ENCODE measurements around the gene TRERF1.
A peak's percentile ranks its signal among the peaks of the same experiment; 100 is the strongest.

The TRERF1 gene

GRCh38 chr6:42279144-42279781 lies 172.5 kb downstream of the TRERF1 start:
- no peaks in the 10 kb centered on the region for H3K9me3 Mint-ChIP-seq
- no peaks in the 10 kb centered on the region for H3K36me3 Mint-ChIP-seq (ENCODE audit: low read depth)
- peaks cover 46% of the 10 kb centered on the region for H3K4me1 Mint-ChIP-seq
- H3K27ac Mint-ChIP-seq: no peak overlapping the region
- DNase-seq: peak; percentile 42
- peak; percentile 27 for ATAC-seq
- H3K4me3 Mint-ChIP-seq: no peak overlapping the region
- no peaks in the 10 kb centered on the region for H3K27me3 Mint-ChIP-seq

DNA sequence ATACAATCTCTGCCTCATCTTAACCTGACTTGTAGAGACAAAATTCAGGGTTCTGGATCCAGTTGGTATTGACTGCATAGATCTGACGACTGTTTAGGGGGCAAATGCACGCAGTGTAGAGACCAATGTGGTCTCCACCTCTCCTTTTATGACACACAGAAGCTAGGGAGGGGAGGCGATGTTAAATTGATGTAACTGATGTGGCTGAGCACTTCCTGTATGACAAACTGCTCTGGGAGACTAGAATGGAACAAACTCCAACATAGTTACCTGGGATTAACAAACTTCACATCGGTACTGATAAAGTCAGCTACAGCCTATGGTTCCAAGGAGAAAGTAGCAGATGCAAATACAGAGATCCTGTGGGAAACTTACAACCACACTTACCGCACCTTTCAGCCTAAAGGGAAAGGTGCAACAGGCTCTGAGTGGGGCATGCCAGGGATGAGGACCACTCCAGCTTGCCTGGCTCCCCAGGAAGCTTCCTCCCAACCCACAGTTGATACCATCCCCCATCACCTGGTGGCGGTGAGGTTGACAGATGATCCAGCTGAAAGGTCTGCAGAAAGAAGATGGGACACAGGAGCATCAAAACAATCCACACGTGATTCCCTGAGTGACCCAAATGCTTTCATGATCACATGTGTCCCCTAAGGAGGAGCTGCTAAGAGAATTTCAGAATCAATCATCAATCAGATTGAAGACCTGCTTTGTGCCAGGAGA lies 173.4 kb downstream of the TRERF1 start:
- H3K27me3 Mint-ChIP-seq: no peaks in the 10 kb centered on the region
- H3K9me3 Mint-ChIP-seq: no peaks in the 10 kb centered on the region
- no peaks in the 10 kb centered on the region for H3K36me3 Mint-ChIP-seq (ENCODE audit: low read depth)
- H3K27ac Mint-ChIP-seq: peak overlapping the region; percentile 57
- peak overlapping the region; percentile 16 for H3K4me3 Mint-ChIP-seq
- ATAC-seq (peak; percentile 94), DNase-seq (no peak)
- H3K4me1 Mint-ChIP-seq: peaks cover 46% of the 10 kb centered on the region

- Mint-ChIP-seq H3K9me3 (no peaks in the 10 kb centered on the region), H3K4me3 (no peak overlapping the region), H3K27ac (no peak overlapping the region), H3K36me3 (ENCODE audit: low read depth) (no peaks in the 10 kb centered on the region), H3K4me1 (peaks cover 36% of the 10 kb centered on the region), H3K27me3 (no peaks in the 10 kb centered on the region)
- ATAC-seq: no peak
- DNase-seq: no peak
Observed at GRCh38 chr6:42276034-42276890, 175.5 kb downstream of the TRERF1 start.

GRCh38 chr6:42275376-42276033 lies 176.2 kb downstream of the TRERF1 start:
- H3K4me1 Mint-ChIP-seq: peaks cover 30% of the 10 kb centered on the region
- no peaks in the 10 kb centered on the region for H3K36me3 Mint-ChIP-seq (ENCODE audit: low read depth)
- no peak for ATAC-seq
- H3K27me3 Mint-ChIP-seq: no peaks in the 10 kb centered on the region
- H3K27ac Mint-ChIP-seq: no peak overlapping the region
- H3K9me3 Mint-ChIP-seq: no peaks in the 10 kb centered on the region
- no peak overlapping the region for H3K4me3 Mint-ChIP-seq
- no peak for DNase-seq

GRCh38 chr6:42274898-42275297 lies 176.8 kb downstream of the TRERF1 start:
- Mint-ChIP-seq H3K27me3 (no peaks in the 10 kb centered on the region), H3K4me1 (peaks cover 26% of the 10 kb centered on the region), H3K36me3 (ENCODE audit: low read depth) (no peaks in the 10 kb centered on the region), H3K9me3 (no peaks in the 10 kb centered on the region), H3K27ac (no peak overlapping the region), H3K4me3 (no peak overlapping the region)
- ATAC-seq (no peak), DNase-seq (no peak)

- ATAC-seq (no peak), DNase-seq (no peak)
- Mint-ChIP-seq H3K27ac (no peak overlapping the region), H3K4me3 (no peak overlapping the region), H3K27me3 (no peaks in the 10 kb centered on the region), H3K9me3 (no peaks in the 10 kb centered on the region), H3K36me3 (ENCODE audit: low read depth) (peaks cover 8% of the 10 kb centered on the region), H3K4me1 (peaks cover 7% of the 10 kb centered on the region)
Observed at GRCh38 chr6:42271834-42272805, 179.6 kb downstream of the TRERF1 start.

- Mint-ChIP-seq H3K4me3 (no peak overlapping the region), H3K27me3 (no peaks in the 10 kb centered on the region), H3K36me3 (ENCODE audit: low read depth) (peaks cover 8% of the 10 kb centered on the region), H3K4me1 (peaks cover 8% of the 10 kb centered on the region), H3K27ac (no peak overlapping the region), H3K9me3 (no peaks in the 10 kb centered on the region)
- no peak for ATAC-seq
- no peak for DNase-seq
Observed at GRCh38 chr6:42269974-42270510, 181.7 kb downstream of the TRERF1 start.

GRCh38 chr6:42269553-42269952 lies 182.2 kb downstream of the TRERF1 start:
- no peaks in the 10 kb centered on the region for H3K9me3 Mint-ChIP-seq
- H3K36me3 Mint-ChIP-seq (ENCODE audit: low read depth): peaks cover 8% of the 10 kb centered on the region
- peak; percentile 27 for DNase-seq
- ATAC-seq: no peak
- H3K4me3 Mint-ChIP-seq: no peak overlapping the region
- peak overlapping the region; percentile 23 for H3K27ac Mint-ChIP-seq
- no peaks in the 10 kb centered on the region for H3K27me3 Mint-ChIP-seq
- H3K4me1 Mint-ChIP-seq: peaks cover 8% of the 10 kb centered on the region

GRCh38 chr6:42268835-42269204 lies 182.9 kb downstream of the TRERF1 start:
- ATAC-seq (no peak), DNase-seq (no peak)
- H3K27me3 Mint-ChIP-seq: no peaks in the 10 kb centered on the region
- H3K4me1 Mint-ChIP-seq: peaks cover 8% of the 10 kb centered on the region
- no peaks in the 10 kb centered on the region for H3K9me3 Mint-ChIP-seq
- H3K4me3 Mint-ChIP-seq: no peak overlapping the region
- peaks cover 8% of the 10 kb centered on the region for H3K36me3 Mint-ChIP-seq (ENCODE audit: low read depth)
- H3K27ac Mint-ChIP-seq: no peak overlapping the region

DNA sequence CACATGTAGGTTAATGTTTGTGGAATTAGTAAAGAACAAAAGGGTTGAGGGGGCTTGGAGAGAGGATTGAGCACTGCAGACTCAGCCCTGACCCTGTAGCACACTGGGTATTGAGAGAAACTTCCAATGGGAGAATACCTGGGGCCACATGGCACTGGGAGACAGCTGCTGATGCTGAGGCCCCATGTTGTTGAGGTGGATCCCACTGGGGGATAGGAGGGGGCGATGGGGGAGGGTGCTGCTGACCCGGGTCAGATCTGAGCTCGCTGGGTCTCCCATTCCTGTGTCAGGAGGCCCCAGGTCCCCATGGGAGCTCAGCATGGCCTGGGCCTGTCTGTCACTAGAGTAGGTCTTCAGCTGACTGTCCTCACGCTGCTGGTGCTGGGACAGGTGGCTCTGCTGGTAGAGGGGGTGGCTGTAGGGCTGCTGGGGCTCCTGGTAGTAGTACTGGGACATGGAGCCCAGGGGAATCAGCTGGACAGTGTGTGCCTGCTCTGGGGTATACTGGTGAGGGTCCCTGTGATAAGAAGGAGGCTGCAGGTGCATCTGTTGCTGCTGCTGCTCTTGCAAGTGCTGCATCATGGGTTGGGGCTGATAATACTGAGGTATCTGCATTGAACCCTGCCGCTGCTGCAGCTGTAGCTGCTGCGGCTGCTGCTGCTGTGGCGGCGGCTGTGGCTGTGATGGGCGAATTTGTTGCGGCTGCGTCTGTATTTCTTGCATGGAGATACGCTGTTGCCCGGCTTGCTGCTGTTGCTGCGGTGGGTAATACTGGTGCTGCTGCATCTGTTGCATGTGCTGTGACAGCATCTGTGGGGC lies 183.5 kb downstream of the TRERF1 start:
- Mint-ChIP-seq H3K4me3 (no peak overlapping the region), H3K27me3 (no peaks in the 10 kb centered on the region), H3K4me1 (peaks cover 8% of the 10 kb centered on the region), H3K9me3 (no peaks in the 10 kb centered on the region), H3K27ac (no peak overlapping the region), H3K36me3 (ENCODE audit: low read depth) (peaks cover 8% of the 10 kb centered on the region)
- ATAC-seq: no peak
- no peak for DNase-seq

DNA sequence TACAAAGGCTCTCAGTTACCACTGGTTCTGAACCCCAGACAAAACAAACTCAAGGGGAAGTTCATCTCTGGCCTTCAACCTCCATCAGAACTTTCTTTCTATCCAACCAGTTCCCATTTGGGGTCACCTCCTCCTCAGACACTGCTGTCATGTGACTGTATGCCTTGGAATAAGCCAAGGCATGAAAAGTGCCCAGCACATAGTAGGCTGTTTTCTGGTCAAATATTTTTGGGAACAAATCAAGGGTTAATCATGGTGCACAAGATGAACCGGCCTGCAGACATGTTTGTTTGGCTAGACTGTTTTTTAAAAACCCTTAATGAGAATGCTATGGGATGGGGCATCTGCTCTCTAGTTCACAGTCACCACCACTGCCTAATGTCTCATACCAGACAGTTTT lies 185.2 kb downstream of the TRERF1 start:
- Mint-ChIP-seq H3K36me3 (ENCODE audit: low read depth) (peaks cover 8% of the 10 kb centered on the region), H3K27me3 (no peaks in the 10 kb centered on the region), H3K4me3 (no peak overlapping the region), H3K9me3 (no peaks in the 10 kb centered on the region), H3K4me1 (peaks cover 11% of the 10 kb centered on the region), H3K27ac (no peak overlapping the region)
- DNase-seq: no peak
- no peak for ATAC-seq

DNA sequence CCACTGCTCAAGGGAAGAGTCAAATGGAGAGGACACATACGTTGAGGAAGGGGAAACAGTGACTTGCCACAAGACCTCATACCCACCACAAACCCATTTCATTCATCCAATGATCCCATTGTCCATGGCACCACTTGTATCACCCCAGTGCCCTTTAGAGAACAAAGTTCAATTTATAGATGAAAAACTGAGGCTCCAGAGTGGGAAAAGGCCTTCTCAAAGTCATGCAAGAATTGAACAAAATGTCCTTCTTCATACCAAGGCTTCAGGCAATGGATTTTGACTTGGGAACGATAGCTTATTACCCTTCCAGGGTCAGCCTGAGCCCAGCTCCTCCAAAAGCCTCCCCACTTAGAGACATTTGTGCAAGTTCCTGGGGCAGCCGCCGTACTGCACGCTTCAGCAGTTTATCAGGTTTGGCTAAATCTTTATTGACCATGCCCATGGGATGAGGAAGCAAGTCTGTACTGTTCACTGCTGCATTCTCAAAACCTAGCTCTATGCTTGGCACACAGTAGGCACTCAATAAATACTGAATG lies 186.8 kb downstream of the TRERF1 start:
- Mint-ChIP-seq H3K4me1 (peaks cover 17% of the 10 kb centered on the region), H3K27me3 (no peaks in the 10 kb centered on the region), H3K27ac (no peak overlapping the region), H3K9me3 (no peaks in the 10 kb centered on the region), H3K4me3 (no peak overlapping the region), H3K36me3 (ENCODE audit: low read depth) (peaks cover 8% of the 10 kb centered on the region)
- no peak for ATAC-seq
- DNase-seq: no peak

Measured in activated naive CD8-positive, alpha-beta T cell treated with anti-CD3 and anti-CD28 coated beads, Interleukin-2, amount 50 U/mL, for 24 hours (primary cell).